DOHH2 (cell line): ENCODE results near the gene SIGLEC11.

Experiments
- CTCF ChIP-seq: fragments of 200-600 bp; sonication (generic); IDR thresholded peaks from one replicate; pipeline ENCODE4 v1.5.1; 2014; ENCODE audit warnings: antibody characterized with exemption, mild to moderate bottlenecking, low read depth, low read length; ENCODE audit not compliant: poor library complexity, severe bottlenecking
- EZH2phosphoT487 ChIP-seq: fragments of 200-600 bp; sonication (generic); IDR thresholded peaks from 2 replicates; pipeline ENCODE4 v1.6.1; 2017; ENCODE audit warnings: borderline replicate concordance, mild to moderate bottlenecking, antibody characterized with exemption, low read length, moderate library complexity, mixed read lengths

GRCh38 chr19:50007170-50007569, 46.2 kb upstream of the SIGLEC11 start:
- TF ChIP-seq CTCF (no peak), EZH2phosphoT487 (no peak)
